ENCODE results near the gene DOCK1.

- TF ChIP-seq SIN3A (IDR thresholded peaks at IDR 0.05; ENCODE audit: borderline replicate concordance, low read depth, low read length) (no peak), CTCF (IDR thresholded peaks at IDR 0.05) (no peak), POLR2AphosphoS5 (IDR thresholded peaks at IDR 0.05; ENCODE audit: low read depth, low read length) (no peak), ELF1 (IDR thresholded peaks at IDR 0.05) (no peak), NFIC (IDR thresholded peaks at IDR 0.05; ENCODE audit: borderline replicate concordance) (no peak), MAX (IDR thresholded peaks at IDR 0.05; ENCODE audit: low read depth) (no peak), CHD2 (IDR thresholded peaks at IDR 0.05; ENCODE audit: low read length, partially characterized antibody) (no peak), GABPA (IDR thresholded peaks at IDR 0.05; ENCODE audit: low read depth) (no peak), FOSL2 (IDR thresholded peaks at IDR 0.05; ENCODE audit: borderline replicate concordance, low read depth) (no peak)
Measured at GRCh38 chr10:127411062-127411461, 505.8 kb downstream of the DOCK1 start.

All from SK-N-SH (cell line).